COR-L47 (cell line): ENCODE measurements around the gene SCARB2.

ENCODE experiments used
- DNase-seq: peaks from one replicate; lab custom pipeline; 2025; lab: John Stamatoyannopoulos, UW

Gene SCARB2

GRCh38 chr4:76148142-76148865 lies 65.3 kb downstream of the SCARB2 start, which contains the start of gene NUP54:
Gene NUP54 (minus strand): TSS chr4:76148397. CDS start chr4:76148374, 23 bp downstream.
- peak; percentile 95 for DNase-seq

GRCh38 chr4:76147454-76148141 lies 66.0 kb downstream of the SCARB2 start:
- DNase-seq: peak; percentile 95

GRCh38 chr4:76144546-76144945 lies 69.1 kb downstream of the SCARB2 start:
- no peak for DNase-seq

- DNase-seq: no peak
Measured at GRCh38 chr4:76141241-76141640, 72.4 kb downstream of the SCARB2 start.

- no peak for DNase-seq
Measured at GRCh38 chr4:76127754-76128153, 85.9 kb downstream of the SCARB2 start.

- DNase-seq: no peak
Measured at GRCh38 chr4:76125816-76126215, 87.8 kb downstream of the SCARB2 start.

GRCh38 chr4:76120199-76120598 lies 93.4 kb downstream of the SCARB2 start:
- no peak for DNase-seq

- DNase-seq: no peak
Measured at GRCh38 chr4:76117536-76117935, 96.1 kb downstream of the SCARB2 start.

- no peak for DNase-seq
Measured at GRCh38 chr4:76116821-76117220, 96.8 kb downstream of the SCARB2 start.
